ENCODE results near the gene PRR23E.

Gene PRR23E

GRCh38 chr3:127200086-127200691 lies 7.3 kb downstream of the PRR23E start:
- H3K4me2 ChIP-seq (ENCODE audit: low read length): no peak overlapping the region
- H3K79me2 ChIP-seq (ENCODE audit: insufficient read depth, low read length): no peaks in the 10 kb centered on the region
- no peaks in the 10 kb centered on the region for H3K27me3 ChIP-seq (ENCODE audit: insufficient read depth, low read length)
- H3K4me1 ChIP-seq (ENCODE audit: insufficient read depth, low read length, severe bottlenecking): no peaks in the 10 kb centered on the region
- no peaks in the 10 kb centered on the region for H3K9me3 ChIP-seq (ENCODE audit: low read length)
- H3K4me3 ChIP-seq (ENCODE audit: low read depth, low read length, poor library complexity, severe bottlenecking): no peak overlapping the region
- H3K9ac ChIP-seq (ENCODE audit: low read length): no peak overlapping the region
- H3K27ac ChIP-seq (ENCODE audit: low read depth, low read length, poor library complexity, severe bottlenecking): no peak overlapping the region
- TF ChIP-seq CTCF (IDR thresholded peaks at IDR 0.05; ENCODE audit: low read length) (no peak), EZH2 (IDR thresholded peaks at IDR 0.05; ENCODE audit: borderline replicate concordance, low read length) (no peak)
- H3K9me2 ChIP-seq (ENCODE audit: low read depth, low read length): no peaks in the 10 kb centered on the region
- no peaks in the 10 kb centered on the region for H4K20me1 ChIP-seq (ENCODE audit: insufficient read depth, low read length)
- no peaks in the 10 kb centered on the region for H3K36me3 ChIP-seq (ENCODE audit: insufficient read depth, low read length)
- H3F3A ChIP-seq (ENCODE audit: insufficient read depth, low read length): no peaks in the 10 kb centered on the region
- no peak overlapping the region for H2AFZ ChIP-seq (ENCODE audit: low read length)

- no peaks in the 10 kb centered on the region for H3K9me2 ChIP-seq (ENCODE audit: low read depth, low read length)
- H4K20me1 ChIP-seq (ENCODE audit: insufficient read depth, low read length): no peaks in the 10 kb centered on the region
- no peak overlapping the region for H3K27ac ChIP-seq (ENCODE audit: low read depth, low read length, poor library complexity, severe bottlenecking)
- TF ChIP-seq EZH2 (IDR thresholded peaks at IDR 0.05; ENCODE audit: borderline replicate concordance, low read length): no peak
- no peak for TF ChIP-seq CTCF (IDR thresholded peaks at IDR 0.05; ENCODE audit: low read length)
- H3K4me3 ChIP-seq (ENCODE audit: low read depth, low read length, poor library complexity, severe bottlenecking): no peak overlapping the region
- H3K9me3 ChIP-seq (ENCODE audit: low read length): no peaks in the 10 kb centered on the region
- no peaks in the 10 kb centered on the region for H3K27me3 ChIP-seq (ENCODE audit: insufficient read depth, low read length)
- H3K36me3 ChIP-seq (ENCODE audit: insufficient read depth, low read length): no peaks in the 10 kb centered on the region
- H3K79me2 ChIP-seq (ENCODE audit: insufficient read depth, low read length): no peaks in the 10 kb centered on the region
- H3F3A ChIP-seq (ENCODE audit: insufficient read depth, low read length): no peaks in the 10 kb centered on the region
- H3K9ac ChIP-seq (ENCODE audit: low read length): no peak overlapping the region
- no peaks in the 10 kb centered on the region for H3K4me1 ChIP-seq (ENCODE audit: insufficient read depth, low read length, severe bottlenecking)
- H3K4me2 ChIP-seq (ENCODE audit: low read length): no peak overlapping the region
- no peak overlapping the region for H2AFZ ChIP-seq (ENCODE audit: low read length)
Measured at GRCh38 chr3:127203024-127203423, 10.1 kb downstream of the PRR23E start.

- no peaks in the 10 kb centered on the region for H3K36me3 ChIP-seq (ENCODE audit: insufficient read depth, low read length)
- H3K27me3 ChIP-seq (ENCODE audit: insufficient read depth, low read length): no peaks in the 10 kb centered on the region
- H4K20me1 ChIP-seq (ENCODE audit: insufficient read depth, low read length): no peaks in the 10 kb centered on the region
- TF ChIP-seq CTCF (IDR thresholded peaks at IDR 0.05; ENCODE audit: low read length) (no peak), EZH2 (IDR thresholded peaks at IDR 0.05; ENCODE audit: borderline replicate concordance, low read length) (no peak)
- no peak overlapping the region for H3K4me3 ChIP-seq (ENCODE audit: low read depth, low read length, poor library complexity, severe bottlenecking)
- H3K9ac ChIP-seq (ENCODE audit: low read length): no peak overlapping the region
- no peaks in the 10 kb centered on the region for H3K9me3 ChIP-seq (ENCODE audit: low read length)
- H3K4me2 ChIP-seq (ENCODE audit: low read length): no peak overlapping the region
- no peaks in the 10 kb centered on the region for H3K9me2 ChIP-seq (ENCODE audit: low read depth, low read length)
- H3F3A ChIP-seq (ENCODE audit: insufficient read depth, low read length): no peaks in the 10 kb centered on the region
- no peaks in the 10 kb centered on the region for H3K4me1 ChIP-seq (ENCODE audit: insufficient read depth, low read length, severe bottlenecking)
- H2AFZ ChIP-seq (ENCODE audit: low read length): no peak overlapping the region
- H3K79me2 ChIP-seq (ENCODE audit: insufficient read depth, low read length): no peaks in the 10 kb centered on the region
- no peak overlapping the region for H3K27ac ChIP-seq (ENCODE audit: low read depth, low read length, poor library complexity, severe bottlenecking)
Measured at GRCh38 chr3:127204841-127205582, 12.1 kb downstream of the PRR23E start.

Measured in OCI-LY1 (cell line).